ENCODE data around the gene ELL3.
"Not testable (repeated sequence)": the region's sequence is repeated elsewhere in the genome, so short reads cannot be mapped to it uniquely, and the experiment has no call there.

GRCh38 chr15:43728053-43728725 is 48.6 kb downstream of the ELL3 start:
- not testable (repeated sequence) for TF ChIP-seq CTCF (IDR thresholded peaks at IDR 0.05 in 4 of 5, conservative IDR thresholded peaks at IDR 0.05 in 1 of 5); POLR2A (IDR thresholded peaks at IDR 0.05)
